Activated T-cell treated with anti-CD3 and anti-CD28 coated beads, Interleukin-2, amount 50 U/mL, for 24 hours (primary cell): ENCODE measurements around the gene FAM76A.
"Not testable (repeated sequence)": the region's sequence is repeated elsewhere in the genome, so short reads cannot be mapped to it uniquely, and the experiment has no call there.

Experiments
- DNase-seq: peaks from one replicate; pipeline ENCODE4 v3.0.0-alpha.2; 2020
- H3K27ac Mint-ChIP-seq: 2 replicates; pipeline ENCODE4 v1.8.0; 2020; ENCODE audit warnings: mild to moderate bottlenecking, mixed read lengths
- H3K27me3 Mint-ChIP-seq: 2 replicates; pipeline ENCODE4 v1.8.0; 2020; ENCODE audit warnings: mixed read lengths
- H3K36me3 Mint-ChIP-seq: 2 replicates; pipeline ENCODE4 v1.8.0; 2020; ENCODE audit warnings: low read depth, mixed read lengths
- H3K4me1 Mint-ChIP-seq: 2 replicates; pipeline ENCODE4 v1.8.0; 2020; ENCODE audit warnings: low read depth, mixed read lengths
- H3K4me3 Mint-ChIP-seq: 2 replicates; pipeline ENCODE4 v1.8.0; 2020; ENCODE audit warnings: mild to moderate bottlenecking, moderate library complexity, mixed read lengths
- H3K9me3 Mint-ChIP-seq: 2 replicates; pipeline ENCODE4 v1.8.0; 2020; ENCODE audit warnings: mixed read lengths

FAM76A gene

DNA sequence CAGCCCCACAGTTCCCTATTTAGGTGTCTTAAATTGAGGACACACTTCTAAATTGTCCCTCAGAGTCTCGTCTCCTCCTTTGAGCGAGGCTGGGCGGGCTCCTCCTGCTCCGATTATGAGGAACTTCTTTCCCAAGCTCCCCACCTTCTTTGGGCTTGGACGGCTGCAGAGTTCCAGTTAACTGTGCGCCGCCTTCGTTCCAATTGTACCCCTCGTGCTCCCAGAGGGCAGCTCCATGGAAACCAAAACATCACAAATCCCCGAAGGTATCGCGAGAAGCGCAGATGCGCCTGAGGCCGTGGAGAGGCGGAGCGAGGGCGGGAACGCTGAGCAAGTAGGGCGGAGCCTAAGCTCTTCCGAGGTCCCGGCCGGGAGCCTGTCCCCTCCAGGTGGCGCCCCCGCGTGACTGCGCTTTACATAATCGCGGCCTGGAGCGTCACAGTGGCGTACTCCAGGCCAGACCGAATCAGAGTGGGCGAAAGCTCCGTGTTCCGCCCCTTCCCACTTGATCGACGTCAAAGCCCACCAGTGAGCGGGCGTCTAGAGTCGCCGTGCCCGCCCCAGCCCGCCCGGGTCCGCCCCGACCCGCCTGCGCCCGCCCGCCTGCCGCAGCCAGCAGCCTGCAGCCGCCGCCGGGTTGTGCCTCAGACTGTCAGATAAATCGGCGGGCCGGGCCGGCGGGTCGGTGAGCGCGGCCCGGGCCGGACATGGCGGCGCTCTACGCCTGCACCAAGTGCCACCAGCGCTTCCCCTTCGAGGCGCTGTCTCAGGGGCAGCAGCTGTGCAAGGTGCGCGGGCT lies at the start of gene FAM76A:
Gene FAM76A (plus strand): TSS at position 588 of the 799 bp plus-strand sequence. CDS start 120 bp downstream, at position 708.
- peaks cover 24% of the 10 kb centered on the region for H3K36me3 Mint-ChIP-seq
- H3K4me3 Mint-ChIP-seq = peak within 1 kb of the TSS; percentile 86
- peak; percentile 100 for DNase-seq
- peaks cover 24% of the 10 kb centered on the region for H3K4me1 Mint-ChIP-seq
- no peaks in the 10 kb centered on the region for H3K27me3 Mint-ChIP-seq
- H3K27ac Mint-ChIP-seq = peak within 1 kb of the TSS; percentile 96
- peaks cover 2% of the 10 kb centered on the region for H3K9me3 Mint-ChIP-seq

DNA sequence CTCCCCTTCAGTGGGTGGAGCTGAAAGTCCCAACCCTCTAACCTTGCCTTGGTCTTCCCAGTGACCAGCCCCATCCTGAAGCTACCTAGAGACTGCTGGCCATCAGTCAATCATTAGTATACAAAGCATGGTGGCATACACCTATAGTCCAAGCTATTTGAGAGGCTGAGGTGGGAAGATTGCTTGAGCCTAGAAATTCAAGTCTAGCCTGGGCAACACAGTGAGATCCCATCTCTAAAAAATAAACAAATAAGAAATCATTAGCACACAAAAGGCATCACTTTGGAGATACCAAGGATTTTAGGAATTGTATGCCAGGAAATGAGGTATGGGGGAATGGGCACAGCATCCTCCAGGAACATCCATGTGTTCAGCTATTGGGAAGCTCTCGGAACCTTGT lies 49.4 kb upstream of the FAM76A start:
- no peaks in the 10 kb centered on the region for H3K27me3 Mint-ChIP-seq

DNA sequence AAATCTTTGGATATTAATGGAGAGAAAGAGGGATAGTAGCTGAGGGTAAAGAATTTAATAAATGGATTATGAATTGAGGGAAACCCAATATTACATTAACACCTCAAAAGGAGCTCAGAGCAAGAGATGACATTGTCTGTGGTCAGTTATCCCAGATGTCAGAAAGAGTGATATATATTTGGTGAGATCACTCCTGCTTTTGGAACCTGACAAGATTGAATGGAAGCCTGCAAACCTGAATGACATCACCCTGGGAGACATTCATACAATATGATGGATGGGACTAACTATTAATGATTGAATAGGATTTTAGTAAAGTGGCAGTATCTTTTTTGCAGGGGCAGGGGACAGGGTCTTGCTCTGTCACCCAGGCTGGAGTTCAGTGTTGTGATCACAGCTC lies 47.0 kb upstream of the FAM76A start:
- Mint-ChIP-seq H3K27ac (no peak overlapping the region), H3K4me1 (no peaks in the 10 kb centered on the region), H3K27me3 (no peaks in the 10 kb centered on the region), H3K9me3 (peaks cover 14% of the 10 kb centered on the region), H3K36me3 (peaks cover 9% of the 10 kb centered on the region), H3K4me3 (no peak overlapping the region)
- DNase-seq = no peak

More for the DNA sequence above, 49.4 kb upstream of the FAM76A start:
- peaks cover 7% of the 10 kb centered on the region for H3K9me3 Mint-ChIP-seq
- peaks cover 13% of the 10 kb centered on the region for H3K4me1 Mint-ChIP-seq
- H3K36me3 Mint-ChIP-seq = peaks cover 5% of the 10 kb centered on the region
- H3K4me3 Mint-ChIP-seq = no peak overlapping the region
- H3K27ac Mint-ChIP-seq = no peak overlapping the region
- DNase-seq = no peak

DNA sequence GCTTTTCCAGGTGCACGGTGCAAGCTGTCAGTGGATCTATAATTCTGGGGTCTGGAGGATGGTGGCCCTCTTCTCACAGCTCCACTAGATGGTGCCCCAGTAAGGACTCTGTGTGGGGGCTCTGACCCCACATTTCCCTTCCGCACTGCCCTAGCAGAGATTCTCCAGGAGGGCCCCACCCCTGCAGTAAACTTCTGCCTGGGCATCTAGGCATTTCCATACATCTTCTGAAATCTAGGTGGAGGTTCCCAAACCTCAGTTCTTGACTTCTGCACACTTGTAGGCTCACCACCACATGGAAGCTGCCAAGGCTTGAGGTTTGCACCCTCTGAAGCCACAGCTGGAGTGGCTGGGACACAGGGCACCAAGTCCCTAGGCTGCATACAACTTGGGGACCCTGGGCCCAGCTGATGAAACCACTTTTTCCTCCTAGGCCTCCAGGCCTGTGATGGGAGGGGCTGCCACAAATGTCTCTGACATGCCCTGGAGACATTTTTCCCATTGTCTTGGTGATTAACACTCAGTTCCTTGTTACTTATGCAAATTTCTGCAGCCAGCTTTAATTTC lies 45.5 kb upstream of the FAM76A start:
- not testable (repeated sequence) for H3K27ac Mint-ChIP-seq, H3K27me3 Mint-ChIP-seq, H3K36me3 Mint-ChIP-seq, DNase-seq, H3K4me1 Mint-ChIP-seq, H3K4me3 Mint-ChIP-seq
- peaks cover 14% of the 10 kb centered on the region for H3K9me3 Mint-ChIP-seq

DNA sequence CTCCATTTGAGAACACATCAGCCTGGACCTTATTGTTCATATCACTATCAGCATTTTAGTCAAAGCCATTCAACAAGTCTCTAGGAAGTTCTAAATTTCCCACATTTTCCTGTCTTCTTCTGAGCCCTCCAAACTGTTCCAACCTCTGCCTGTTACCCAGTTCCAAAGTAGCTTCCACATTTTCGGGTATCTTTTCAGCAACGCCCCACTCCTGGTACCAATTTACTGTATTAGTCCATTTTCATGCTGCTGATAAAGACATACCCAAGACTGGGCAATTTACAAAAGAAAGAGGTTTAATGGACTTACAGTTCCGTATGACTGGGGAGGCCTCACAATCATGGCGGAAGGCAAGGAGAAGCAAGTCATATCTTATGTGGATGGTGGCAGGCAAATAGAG lies 44.2 kb upstream of the FAM76A start:
- not testable (repeated sequence) for DNase-seq, H3K36me3 Mint-ChIP-seq, H3K27me3 Mint-ChIP-seq, H3K27ac Mint-ChIP-seq, H3K4me3 Mint-ChIP-seq, H3K4me1 Mint-ChIP-seq
- peaks cover 14% of the 10 kb centered on the region for H3K9me3 Mint-ChIP-seq

DNA sequence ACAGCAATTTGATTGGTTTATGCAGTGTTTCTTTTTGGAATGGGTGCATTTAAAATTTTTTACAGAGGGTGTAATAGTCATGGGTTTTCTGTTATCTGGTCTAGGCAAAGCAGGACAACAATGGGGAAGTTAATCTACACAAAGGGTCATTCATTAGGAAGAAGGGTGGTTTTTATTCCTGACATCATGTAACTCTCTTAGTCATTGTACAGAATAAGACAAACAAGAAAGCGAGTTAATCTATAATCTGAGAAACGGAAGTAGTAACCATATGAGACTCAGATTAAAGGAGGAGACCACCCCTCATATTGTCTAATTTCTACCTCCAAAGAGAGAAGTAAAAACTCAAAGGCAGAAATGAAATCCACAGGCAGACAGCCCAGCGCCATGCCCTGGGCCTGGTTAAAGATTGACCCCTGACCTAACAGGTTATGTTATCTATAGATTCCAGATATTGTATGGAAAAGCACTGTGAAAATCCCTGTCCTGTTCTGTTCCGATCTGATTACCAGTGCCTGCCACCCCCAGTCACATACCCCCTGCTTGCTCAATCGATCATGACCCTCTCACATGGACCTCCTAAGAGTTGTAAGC lies 43.3 kb upstream of the FAM76A start:
- no peak overlapping the region for H3K4me3 Mint-ChIP-seq
- H3K9me3 Mint-ChIP-seq = peaks cover 14% of the 10 kb centered on the region
- no peak overlapping the region for H3K27ac Mint-ChIP-seq
- H3K4me1 Mint-ChIP-seq = no peaks in the 10 kb centered on the region
- H3K27me3 Mint-ChIP-seq = no peaks in the 10 kb centered on the region
- H3K36me3 Mint-ChIP-seq = peaks cover 9% of the 10 kb centered on the region
- DNase-seq = no peak

DNA sequence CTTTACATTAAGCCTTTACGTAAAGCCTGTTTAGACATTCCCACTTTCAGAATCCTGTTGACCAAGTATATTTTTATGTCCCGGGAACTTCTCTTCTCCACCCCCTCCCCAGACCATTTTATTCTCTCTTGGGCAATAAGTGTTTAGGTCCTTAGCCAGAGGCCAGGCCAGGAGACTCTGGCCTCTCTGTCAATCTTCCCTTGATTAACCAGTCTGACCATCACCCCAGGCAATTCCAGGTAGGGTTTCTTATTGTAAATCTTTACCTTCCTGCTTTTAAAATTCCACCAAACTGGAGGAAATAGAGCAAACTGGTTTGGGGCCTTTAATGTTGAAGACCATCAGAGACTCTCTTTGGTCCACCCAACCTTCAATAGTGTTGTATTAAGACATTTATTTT lies 41.6 kb upstream of the FAM76A start:
- Mint-ChIP-seq H3K27me3 (no peaks in the 10 kb centered on the region), H3K36me3 (peaks cover 9% of the 10 kb centered on the region), H3K27ac (no peak overlapping the region), H3K4me3 (no peak overlapping the region), H3K9me3 (peaks cover 12% of the 10 kb centered on the region), H3K4me1 (peaks cover 1% of the 10 kb centered on the region)
- no peak for DNase-seq

DNA sequence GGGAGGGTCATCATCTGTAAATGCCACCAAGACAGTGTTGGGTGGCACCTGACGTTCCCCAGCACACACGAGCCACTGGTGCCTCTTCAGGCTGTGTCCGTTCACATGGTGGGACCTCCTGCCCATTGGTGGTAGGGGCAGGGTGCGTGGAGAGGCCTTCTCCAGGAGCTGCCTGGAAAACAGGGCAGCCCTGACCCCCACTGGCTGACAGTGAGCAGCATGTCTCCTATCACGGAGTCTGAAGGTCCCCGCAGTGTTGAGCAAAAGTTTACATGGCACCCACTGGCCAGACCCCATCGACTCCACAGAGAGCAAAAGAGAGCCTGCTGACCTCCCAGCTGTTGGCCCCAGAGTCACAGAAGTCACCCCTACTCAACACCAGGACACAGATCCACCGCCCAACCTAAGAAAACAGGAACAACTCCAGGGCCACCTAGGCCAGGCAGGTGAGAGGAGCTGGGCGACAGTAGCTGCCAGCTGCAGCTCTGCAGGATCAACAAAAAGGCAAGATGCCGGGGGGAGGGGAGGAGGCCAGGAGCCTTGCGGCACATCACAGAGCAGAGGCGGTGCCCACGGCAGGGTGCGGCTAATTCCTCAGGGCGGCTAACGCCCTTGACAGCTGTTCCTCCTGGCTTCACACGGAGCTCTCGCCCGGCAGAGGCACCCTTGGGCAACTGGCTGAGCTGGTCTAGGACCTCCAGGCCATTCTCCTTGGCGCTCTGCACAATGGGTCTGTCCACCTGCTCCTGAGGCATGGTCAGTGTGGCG lies 39.4 kb upstream of the FAM76A start:
- Mint-ChIP-seq H3K27ac (no peak overlapping the region), H3K27me3 (no peaks in the 10 kb centered on the region), H3K4me3 (no peak overlapping the region), H3K36me3 (peaks cover 4% of the 10 kb centered on the region), H3K4me1 (peaks cover 17% of the 10 kb centered on the region), H3K9me3 (peaks cover 7% of the 10 kb centered on the region)
- no peak for DNase-seq

DNA sequence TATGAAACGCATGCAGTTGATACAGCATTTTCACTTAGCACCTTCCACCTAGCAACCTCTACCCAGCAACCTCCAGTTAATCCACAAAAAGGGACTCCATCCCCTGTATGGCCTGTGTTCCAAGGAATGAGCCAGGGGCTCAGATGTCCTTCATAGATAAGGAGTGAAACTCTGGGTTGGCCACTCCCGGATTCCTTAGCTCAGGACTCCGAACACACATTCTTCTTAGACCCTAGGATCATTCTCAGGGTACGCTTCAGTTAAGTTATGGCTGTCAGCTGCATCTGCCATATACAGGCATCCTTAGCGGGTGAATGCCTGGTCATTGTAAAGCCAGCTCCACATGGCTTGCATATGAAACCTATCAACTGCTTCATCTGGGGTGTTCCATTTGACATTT lies 37.9 kb upstream of the FAM76A start:
- DNase-seq = no peak
- Mint-ChIP-seq H3K36me3 (no peaks in the 10 kb centered on the region), H3K4me1 (peaks cover 17% of the 10 kb centered on the region), H3K27ac (no peak overlapping the region), H3K4me3 (no peak overlapping the region), H3K27me3 (no peaks in the 10 kb centered on the region), H3K9me3 (peaks cover 2% of the 10 kb centered on the region)

DNA sequence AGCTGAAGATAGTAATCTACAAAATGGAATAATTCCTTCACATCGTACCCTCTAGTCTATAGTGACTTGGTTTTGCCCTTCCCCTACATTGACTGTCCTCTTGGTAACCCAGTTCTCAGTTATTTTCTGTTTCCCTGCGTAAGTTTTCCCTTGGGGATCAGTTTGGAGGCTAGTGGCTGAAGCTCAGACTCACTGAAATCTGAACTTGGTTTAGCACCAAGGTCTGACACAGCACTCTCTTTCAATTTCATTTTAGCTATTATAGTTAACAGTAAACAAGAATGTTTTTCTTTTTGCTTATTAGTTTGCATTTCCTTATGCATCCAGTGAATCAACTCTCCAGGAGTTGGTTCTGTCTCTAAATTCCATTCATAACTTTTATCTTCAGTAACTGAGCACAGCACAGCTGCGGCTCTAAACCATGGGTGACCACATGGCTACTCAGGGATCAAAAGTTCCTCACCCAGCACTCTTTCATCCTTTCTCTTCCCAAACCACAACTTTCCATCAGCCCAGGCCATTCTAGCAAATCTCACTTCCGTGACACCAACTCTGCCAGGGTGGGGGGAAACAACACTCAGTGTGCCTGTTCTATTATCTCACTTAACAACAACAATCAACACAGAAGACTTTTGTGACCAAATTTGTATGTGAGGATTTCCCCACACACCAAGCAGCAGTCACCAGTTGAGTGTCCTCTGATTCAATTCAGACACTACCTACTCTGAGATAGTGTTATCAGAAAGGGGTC lies 36.2 kb upstream of the FAM76A start:
- Mint-ChIP-seq H3K9me3 (peaks cover 2% of the 10 kb centered on the region), H3K4me1 (peaks cover 17% of the 10 kb centered on the region), H3K36me3 (no peaks in the 10 kb centered on the region), H3K27me3 (no peaks in the 10 kb centered on the region), H3K27ac (peak overlapping the region; percentile 56), H3K4me3 (no peak overlapping the region)
- no peak for DNase-seq

DNA sequence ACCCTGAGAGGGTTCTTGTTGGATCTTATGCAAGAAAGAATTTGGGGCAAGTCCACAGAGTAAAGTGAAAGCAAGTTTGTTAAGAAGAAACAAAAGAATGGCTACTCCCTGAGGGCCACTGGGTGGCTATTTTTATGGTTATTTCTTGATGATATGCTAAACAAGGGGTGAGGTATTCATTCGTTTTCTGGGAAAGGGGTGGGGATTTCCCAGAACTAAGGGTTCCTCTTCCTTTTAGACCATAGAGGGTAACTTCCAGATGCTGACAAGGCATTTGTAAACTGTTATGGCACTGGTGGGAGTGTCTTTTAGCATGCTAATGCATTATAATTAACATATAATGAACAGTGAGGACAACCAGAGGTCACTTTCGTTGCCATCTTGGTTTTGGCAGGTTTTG lies 35.6 kb upstream of the FAM76A start:
- Mint-ChIP-seq H3K9me3 (peaks cover 2% of the 10 kb centered on the region), H3K4me1 (peaks cover 17% of the 10 kb centered on the region), H3K36me3 (no peaks in the 10 kb centered on the region), H3K27me3 (no peaks in the 10 kb centered on the region), H3K4me3 (no peak overlapping the region), H3K27ac (peak overlapping the region; percentile 12)
- no peak for DNase-seq

DNA sequence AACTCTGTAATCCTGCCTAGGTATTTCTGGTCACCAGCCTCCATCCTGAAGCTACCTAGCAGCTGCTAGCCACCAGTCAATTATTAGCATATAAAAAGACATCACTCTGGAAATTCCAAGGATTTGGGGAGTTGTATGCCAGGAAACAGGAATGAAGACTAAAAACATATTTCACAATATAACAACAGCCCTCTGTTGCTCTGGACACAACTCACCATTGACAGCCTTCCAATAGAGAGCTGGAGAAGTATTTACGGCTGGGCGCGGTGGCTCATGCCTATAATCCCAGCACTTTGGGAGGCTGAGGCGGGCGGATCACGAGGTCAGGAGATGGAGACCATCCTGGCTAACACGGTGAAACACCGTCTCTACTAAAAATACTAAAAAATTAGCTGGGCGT lies 28.9 kb upstream of the FAM76A start:
- not testable (repeated sequence) for H3K4me1 Mint-ChIP-seq, H3K27ac Mint-ChIP-seq, H3K27me3 Mint-ChIP-seq, H3K36me3 Mint-ChIP-seq, DNase-seq, H3K4me3 Mint-ChIP-seq, H3K9me3 Mint-ChIP-seq

DNA sequence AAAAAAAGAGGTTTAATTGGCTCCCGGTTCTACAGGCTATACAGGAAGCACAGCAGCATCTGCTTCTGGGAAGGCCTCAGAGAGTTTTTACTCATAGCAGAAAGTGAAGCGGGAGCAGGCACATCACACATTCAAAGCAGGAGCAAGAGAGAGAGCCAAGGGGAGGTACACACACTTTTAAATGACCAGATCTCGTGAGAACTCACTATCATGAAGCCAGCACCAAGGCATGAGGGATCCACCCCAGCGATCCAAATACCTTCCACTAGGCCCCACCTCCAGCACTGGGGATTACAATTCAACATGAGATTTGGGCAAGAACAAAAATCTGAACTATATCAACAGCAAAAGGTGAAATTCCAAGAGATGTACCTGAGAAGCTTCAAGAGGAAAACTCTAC lies 20.8 kb upstream of the FAM76A start:
- no peak for DNase-seq
- H3K9me3 Mint-ChIP-seq = peaks cover 7% of the 10 kb centered on the region
- no peak overlapping the region for H3K4me3 Mint-ChIP-seq
- no peak overlapping the region for H3K27ac Mint-ChIP-seq
- no peaks in the 10 kb centered on the region for H3K4me1 Mint-ChIP-seq
- H3K27me3 Mint-ChIP-seq = no peaks in the 10 kb centered on the region
- no peaks in the 10 kb centered on the region for H3K36me3 Mint-ChIP-seq

DNA sequence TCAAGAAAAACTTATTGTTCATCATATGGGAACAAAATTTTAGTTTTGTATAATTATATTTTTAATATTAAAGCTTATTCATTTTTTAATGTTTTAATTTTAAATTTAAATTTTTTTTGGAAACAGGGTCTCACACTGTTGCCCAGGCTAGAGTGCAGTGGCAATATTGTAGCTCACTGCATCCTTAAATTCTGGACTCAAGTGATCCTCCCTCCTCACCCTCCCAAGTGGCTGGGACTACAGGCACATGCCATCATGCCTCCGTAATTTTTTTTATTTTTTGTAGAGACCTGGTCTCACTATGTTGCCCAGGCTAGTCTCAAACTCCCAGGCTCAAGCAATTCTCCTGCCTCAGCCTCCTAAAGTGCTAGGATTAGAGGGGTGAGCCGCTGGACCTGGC lies 20.2 kb upstream of the FAM76A start:
- Mint-ChIP-seq H3K27me3 (no peaks in the 10 kb centered on the region), H3K27ac (no peak overlapping the region), H3K4me3 (no peak overlapping the region), H3K36me3 (no peaks in the 10 kb centered on the region), H3K4me1 (no peaks in the 10 kb centered on the region), H3K9me3 (peaks cover 7% of the 10 kb centered on the region)
- no peak for DNase-seq
